Measurements from ENCODE around the gene MICALL2. TPM values are rescaled to one million over a fixed set of nuclear protein-coding genes. Genes with fewer than 3 reads are reported as not detected.

MICALL2 gene
- total and polyA plus RNA-seq, 3 donors from 2014 or later, result 13.4 to 39.4 (median 29.4) TPM

GRCh38 chr7:1474736-1475135 is 15.5 kb upstream of the MICALL2 start:
- intact Hi-C loops (cut with DNase I; ENCODE audit: low total_unique reads), result no loop called here
- Histone ChIP-seq H3K9me3 (no peaks in the 10 kb centered on the region), H3K4me3 (no peak overlapping the region), H3K36me3 (ENCODE audit: low read depth, missing control alignments) (no peaks in the 10 kb centered on the region), H3K4me1 (no peaks in the 10 kb centered on the region), H3K27ac (no peak overlapping the region), H3K27me3 (no peaks in the 10 kb centered on the region)
- WGBS, 2 donors, result 82 to 86% methylated on average over 17 to 24 of the region's 24 CpGs
- TF ChIP-seq POLR2A (IDR thresholded peaks at IDR 0.05) (no peak), CTCF (IDR thresholded peaks at IDR 0.05) (no peak)
- DNase-seq, result no peak

- DNase-seq, result peak; percentile 91
- TF ChIP-seq CTCF (IDR thresholded peaks at IDR 0.05) (peak; percentile 84 to 90 (median 87)), POLR2A (IDR thresholded peaks at IDR 0.05) (no peak)
- Histone ChIP-seq H3K4me3 (no peak overlapping the region), H3K4me1 (no peaks in the 10 kb centered on the region), H3K9me3 (no peaks in the 10 kb centered on the region), H3K27ac (no peak overlapping the region), H3K27me3 (no peaks in the 10 kb centered on the region), H3K36me3 (ENCODE audit: low read depth, missing control alignments) (no peaks in the 10 kb centered on the region)
- intact Hi-C loops (cut with DNase I; ENCODE audit: low total_unique reads), result no loop called here
- WGBS, 2 donors, result 43 to 64% methylated on average over 12 to 37 of the region's 37 CpGs
Measured at GRCh38 chr7:1473864-1474512, 14.7 kb upstream of the MICALL2 start.

GRCh38 chr7:1470901-1471300 is 11.6 kb upstream of the MICALL2 start:
- no peak for TF ChIP-seq POLR2A (IDR thresholded peaks at IDR 0.05)
- no peak for TF ChIP-seq CTCF (IDR thresholded peaks at IDR 0.05)
- Histone ChIP-seq H3K36me3 (ENCODE audit: low read depth, missing control alignments) (no peaks in the 10 kb centered on the region), H3K27me3 (no peaks in the 10 kb centered on the region), H3K4me1 (no peaks in the 10 kb centered on the region), H3K4me3 (no peak overlapping the region), H3K9me3 (no peaks in the 10 kb centered on the region), H3K27ac (no peak overlapping the region)
- intact Hi-C loops (cut with DNase I; ENCODE audit: low total_unique reads), result no loop called here
- WGBS, 2 donors, result 92 to 97% methylated on average over 7 to 20 of the region's 21 CpGs
- no peak for DNase-seq

- 80 to 89% methylated on average over 10 to 24 of the region's 24 CpGs for WGBS, 2 donors
- TF ChIP-seq POLR2A (IDR thresholded peaks at IDR 0.05) (no peak), CTCF (IDR thresholded peaks at IDR 0.05) (no peak)
- no peak overlapping the region for H3K27ac ChIP-seq
- DNase-seq, result no peak
- H3K4me1 ChIP-seq, result no peaks in the 10 kb centered on the region
- H3K9me3 ChIP-seq, result no peaks in the 10 kb centered on the region
- intact Hi-C loops (cut with DNase I; ENCODE audit: low total_unique reads), result no loop called here
- no peaks in the 10 kb centered on the region for H3K27me3 ChIP-seq
- H3K4me3 ChIP-seq, result no peak overlapping the region
- H3K36me3 ChIP-seq (ENCODE audit: low read depth, missing control alignments), result no peaks in the 10 kb centered on the region
Measured at GRCh38 chr7:1468643-1469298, 9.5 kb upstream of the MICALL2 start.

GRCh38 chr7:1468203-1468602 is 8.9 kb upstream of the MICALL2 start:
- H3K27me3 ChIP-seq, result no peaks in the 10 kb centered on the region
- no peak for TF ChIP-seq POLR2A (IDR thresholded peaks at IDR 0.05)
- TF ChIP-seq CTCF (IDR thresholded peaks at IDR 0.05), result no peak
- H3K4me1 ChIP-seq, result no peaks in the 10 kb centered on the region
- intact Hi-C loops (cut with DNase I; ENCODE audit: low total_unique reads), result no loop called here
- H3K27ac ChIP-seq, result no peak overlapping the region
- H3K9me3 ChIP-seq, result no peaks in the 10 kb centered on the region
- no peaks in the 10 kb centered on the region for H3K36me3 ChIP-seq (ENCODE audit: low read depth, missing control alignments)
- no peak for DNase-seq
- H3K4me3 ChIP-seq, result no peak overlapping the region
- WGBS, 2 donors, result 89 to 91% methylated on average over 11 to 13 of the region's 13 CpGs

Measured in testis (tissue), 3 donors.